Chondrocyte (in vitro differentiated cells): ENCODE results near the gene DPP3. TPM values are rescaled to one million over a fixed set of nuclear protein-coding genes. Genes with fewer than 3 reads are reported as not detected.
"Not testable (repeated sequence)": the region's sequence is repeated elsewhere in the genome, so short reads cannot be mapped to it uniquely, and the experiment has no call there.

Experiments used
- DNase-seq: peaks from one replicate; pipeline ENCODE4 v3.0.0; 2021; ENCODE audit warnings: mixed read lengths, low spot score
- H3K27ac Mint-ChIP-seq: one replicate; pipeline ENCODE4 v1.8.0; 2021; ENCODE audit warnings: mild to moderate bottlenecking, moderate library complexity, mixed read lengths; ENCODE audit not compliant: unreplicated experiment
- H3K27me3 Mint-ChIP-seq: 2 replicates; pipeline ENCODE4 v1.8.0; 2021; ENCODE audit warnings: low read depth, mixed read lengths
- H3K36me3 Mint-ChIP-seq: 2 replicates; pipeline ENCODE4 v1.8.0; 2021; ENCODE audit warnings: low read depth, mixed read lengths
- H3K4me1 Mint-ChIP-seq: 2 replicates; pipeline ENCODE4 v1.8.0; 2021; ENCODE audit warnings: low read depth, mild to moderate bottlenecking, mixed read lengths
- H3K4me3 Mint-ChIP-seq: one replicate; pipeline ENCODE4 v1.8.0; 2021; ENCODE audit warnings: mild to moderate bottlenecking, moderate library complexity, mixed read lengths; ENCODE audit not compliant: unreplicated experiment
- H3K9me3 Mint-ChIP-seq: 2 replicates; pipeline ENCODE4 v1.8.0; 2021; ENCODE audit warnings: low read depth, mixed read lengths
- CTCF ChIP-seq: fragments of 200-600 bp; sonication (generic); IDR thresholded peaks from 2 replicates; pipeline ENCODE4 v1.5.0; 2021; ENCODE audit warnings: antibody characterized with exemption, mild to moderate bottlenecking, moderate library complexity
- long read RNA-seq: library from polyadenylated mRNA; stranded (forward); transcript quantifications from one replicate; pipeline ENCODE4 v2.0.0, GENCODE V29; 2021
- total RNA-seq: library from RNA; stranded (reverse); gene quantifications from 3 replicates; pipeline ENCODE4 v1.2.1, GENCODE V29; 2021

DPP3 gene
- 43.2 to 54.7 TPM (median 44.4 TPM) in 3 replicates for total RNA-seq
- long read RNA-seq, transcript DPP3-209 (18 exons, 2,974 nt) = major isoform, 20 of 46 reads
- long read RNA-seq, transcript DPP3-211 (18 exons, 3,078 nt) = minor isoform, 15 of 46 reads
- long read RNA-seq, partial matches to known transcripts = 5 of 46 reads
- long read RNA-seq, other reads (novel, unspliced or antisense) = 6 of 46 reads

- H3K4me1 Mint-ChIP-seq = peaks cover 18% of the 10 kb centered on the region
- peak; percentile 99 for DNase-seq
- H3K9me3 Mint-ChIP-seq = no peaks in the 10 kb centered on the region
- H3K4me3 Mint-ChIP-seq = peak within 1 kb of the TSS; percentile 99
- peak within 1 kb of the TSS; percentile 95 for H3K27ac Mint-ChIP-seq
- no peak for TF ChIP-seq CTCF
- no peaks in the 10 kb centered on the region for H3K27me3 Mint-ChIP-seq
- H3K36me3 Mint-ChIP-seq = no peaks in the 10 kb centered on the region
Measured at GRCh38 chr11:66480117-66480938, at the start of gene DPP3. Gene DPP3 (plus strand): TSS chr11:66480434. CDS start chr11:66482201, 1,767 bp downstream.

- peaks cover 16% of the 10 kb centered on the region for H3K36me3 Mint-ChIP-seq
- not testable (repeated sequence) for H3K27me3 Mint-ChIP-seq, H3K27ac Mint-ChIP-seq, H3K4me3 Mint-ChIP-seq, H3K4me1 Mint-ChIP-seq, DNase-seq, H3K9me3 Mint-ChIP-seq
Measured at GRCh38 chr11:66431287-66431686, 48.9 kb upstream of the DPP3 start.

- peaks cover 16% of the 10 kb centered on the region for H3K36me3 Mint-ChIP-seq
- DNase-seq, H3K27ac Mint-ChIP-seq, H3K27me3 Mint-ChIP-seq, H3K4me3 Mint-ChIP-seq, H3K9me3 Mint-ChIP-seq, H3K4me1 Mint-ChIP-seq: not testable (repeated sequence)
Measured at GRCh38 chr11:66431871-66432329, 48.3 kb upstream of the DPP3 start.

- H3K36me3 Mint-ChIP-seq = peaks cover 16% of the 10 kb centered on the region
- no peak for TF ChIP-seq CTCF
- H3K27ac Mint-ChIP-seq = no peak overlapping the region
Measured at GRCh38 chr11:66432597-66432996, 47.6 kb upstream of the DPP3 start.

GRCh38 chr11:66437979-66438503, 42.2 kb upstream of the DPP3 start:
- H3K9me3 Mint-ChIP-seq = no peaks in the 10 kb centered on the region
- peaks cover 3% of the 10 kb centered on the region for H3K27me3 Mint-ChIP-seq
- DNase-seq = no peak
- TF ChIP-seq CTCF = no peak
- H3K4me3 Mint-ChIP-seq = peak overlapping the region; percentile 87
- peaks cover 13% of the 10 kb centered on the region for H3K36me3 Mint-ChIP-seq
- H3K27ac Mint-ChIP-seq = peak overlapping the region; percentile 97
- H3K4me1 Mint-ChIP-seq = peaks cover 7% of the 10 kb centered on the region

More at GRCh38 chr11:66432597-66432996, 47.6 kb upstream of the DPP3 start:
- Mint-ChIP-seq H3K4me1 (peaks cover 3% of the 10 kb centered on the region), H3K9me3 (no peaks in the 10 kb centered on the region), H3K27me3 (no peaks in the 10 kb centered on the region), H3K4me3 (no peak overlapping the region)
- DNase-seq = no peak
